ENCODE measurements around the gene NDUFB10. TPM values are rescaled to one million over a fixed set of nuclear protein-coding genes. Genes with fewer than 3 reads are reported as not detected.

NDUFB10 gene
- total and polyA plus RNA-seq, 10 of the 15 experiments (the other 5 are each of a cell fraction or from before 2014, with no cell fraction given), result 52.2 to 319 (median 130) TPM

- TF ChIP-seq TCF7 (IDR thresholded peaks at IDR 0.05; ENCODE audit: borderline replicate concordance) (peak; percentile 48; the same call in 1 of the 2 replicates), GATAD2B (conservative IDR thresholded peaks at IDR 0.05; ENCODE audit: low read depth) (peak; percentile 74), SMARCA5 (IDR thresholded peaks at IDR 0.05) (peak; percentile 70), IRF5 (IDR thresholded peaks at IDR 0.05; ENCODE audit: borderline replicate concordance) (peak; percentile 66; the same call in 1 of the 2 replicates), BMI1 (IDR thresholded peaks at IDR 0.05; ENCODE audit: borderline replicate concordance) (no peak), RAD51 (IDR thresholded peaks at IDR 0.05) (no peak), IKZF2 (IDR thresholded peaks at IDR 0.05) (peak; percentile 51 to 77), ZNF207 (IDR thresholded peaks at IDR 0.05; ENCODE audit: borderline replicate concordance) (no peak; the same call in none of the 2 replicates), RUNX3 (IDR thresholded peaks at IDR 0.05; ENCODE audit: low read length) (peak; percentile 30), STAT1 (conservative IDR thresholded peaks at IDR 0.05) (no peak; the same call in 1 of the 2 replicates), ASH2L (IDR thresholded peaks at IDR 0.05; ENCODE audit: borderline replicate concordance, low read depth) (0 out of 2 replicates have a peak, but pooled peaks have one; percentile 79), SUPT20H (IDR thresholded peaks at IDR 0.05; ENCODE audit: borderline replicate concordance, control insufficient read depth, low read depth, low read length) (no peak), SREBF2 (IDR thresholded peaks at IDR 0.05; ENCODE audit: low read length) (no peak), POU2F2 (IDR thresholded peaks at IDR 0.05; ENCODE audit: borderline replicate concordance, low read depth, low read length) (peak; percentile 99), TCF3 (IDR thresholded peaks at IDR 0.05; ENCODE audit: borderline replicate concordance, insufficient read depth, low read depth, low read length) (peak; percentile 89), JUNB (IDR thresholded peaks at IDR 0.05) (no peak)
- TF ChIP-seq, protein P1, sequence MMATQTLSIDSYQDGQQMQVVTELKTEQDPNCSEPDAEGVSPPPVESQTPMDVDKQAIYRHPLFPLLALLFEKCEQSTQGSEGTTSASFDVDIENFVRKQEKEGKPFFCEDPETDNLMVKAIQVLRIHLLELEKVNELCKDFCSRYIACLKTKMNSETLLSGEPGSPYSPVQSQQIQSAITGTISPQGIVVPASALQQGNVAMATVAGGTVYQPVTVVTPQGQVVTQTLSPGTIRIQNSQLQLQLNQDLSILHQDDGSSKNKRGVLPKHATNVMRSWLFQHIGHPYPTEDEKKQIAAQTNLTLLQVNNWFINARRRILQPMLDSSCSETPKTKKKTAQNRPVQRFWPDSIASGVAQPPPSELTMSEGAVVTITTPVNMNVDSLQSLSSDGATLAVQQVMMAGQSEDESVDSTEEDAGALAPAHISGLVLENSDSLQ (IDR thresholded peaks at IDR 0.05), result peak; percentile 63
- TF ChIP-seq, protein P2, sequence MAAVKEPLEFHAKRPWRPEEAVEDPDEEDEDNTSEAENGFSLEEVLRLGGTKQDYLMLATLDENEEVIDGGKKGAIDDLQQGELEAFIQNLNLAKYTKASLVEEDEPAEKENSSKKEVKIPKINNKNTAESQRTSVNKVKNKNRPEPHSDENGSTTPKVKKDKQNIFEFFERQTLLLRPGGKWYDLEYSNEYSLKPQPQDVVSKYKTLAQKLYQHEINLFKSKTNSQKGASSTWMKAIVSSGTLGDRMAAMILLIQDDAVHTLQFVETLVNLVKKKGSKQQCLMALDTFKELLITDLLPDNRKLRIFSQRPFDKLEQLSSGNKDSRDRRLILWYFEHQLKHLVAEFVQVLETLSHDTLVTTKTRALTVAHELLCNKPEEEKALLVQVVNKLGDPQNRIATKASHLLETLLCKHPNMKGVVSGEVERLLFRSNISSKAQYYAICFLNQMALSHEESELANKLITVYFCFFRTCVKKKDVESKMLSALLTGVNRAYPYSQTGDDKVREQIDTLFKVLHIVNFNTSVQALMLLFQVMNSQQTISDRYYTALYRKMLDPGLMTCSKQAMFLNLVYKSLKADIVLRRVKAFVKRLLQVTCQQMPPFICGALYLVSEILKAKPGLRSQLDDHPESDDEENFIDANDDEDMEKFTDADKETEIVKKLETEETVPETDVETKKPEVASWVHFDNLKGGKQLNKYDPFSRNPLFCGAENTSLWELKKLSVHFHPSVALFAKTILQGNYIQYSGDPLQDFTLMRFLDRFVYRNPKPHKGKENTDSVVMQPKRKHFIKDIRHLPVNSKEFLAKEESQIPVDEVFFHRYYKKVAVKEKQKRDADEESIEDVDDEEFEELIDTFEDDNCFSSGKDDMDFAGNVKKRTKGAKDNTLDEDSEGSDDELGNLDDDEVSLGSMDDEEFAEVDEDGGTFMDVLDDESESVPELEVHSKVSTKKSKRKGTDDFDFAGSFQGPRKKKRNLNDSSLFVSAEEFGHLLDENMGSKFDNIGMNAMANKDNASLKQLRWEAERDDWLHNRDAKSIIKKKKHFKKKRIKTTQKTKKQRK (IDR thresholded peaks at IDR 0.05; ENCODE audit: low read depth, low read length), result no peak
- TF ChIP-seq, protein P3, sequence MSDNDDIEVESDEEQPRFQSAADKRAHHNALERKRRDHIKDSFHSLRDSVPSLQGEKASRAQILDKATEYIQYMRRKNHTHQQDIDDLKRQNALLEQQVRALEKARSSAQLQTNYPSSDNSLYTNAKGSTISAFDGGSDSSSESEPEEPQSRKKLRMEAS (IDR thresholded peaks at IDR 0.05; ENCODE audit: low read depth, low read length), result peak; percentile 74; the same call in 1 of the 2 replicates
- TF ChIP-seq, protein P4, sequence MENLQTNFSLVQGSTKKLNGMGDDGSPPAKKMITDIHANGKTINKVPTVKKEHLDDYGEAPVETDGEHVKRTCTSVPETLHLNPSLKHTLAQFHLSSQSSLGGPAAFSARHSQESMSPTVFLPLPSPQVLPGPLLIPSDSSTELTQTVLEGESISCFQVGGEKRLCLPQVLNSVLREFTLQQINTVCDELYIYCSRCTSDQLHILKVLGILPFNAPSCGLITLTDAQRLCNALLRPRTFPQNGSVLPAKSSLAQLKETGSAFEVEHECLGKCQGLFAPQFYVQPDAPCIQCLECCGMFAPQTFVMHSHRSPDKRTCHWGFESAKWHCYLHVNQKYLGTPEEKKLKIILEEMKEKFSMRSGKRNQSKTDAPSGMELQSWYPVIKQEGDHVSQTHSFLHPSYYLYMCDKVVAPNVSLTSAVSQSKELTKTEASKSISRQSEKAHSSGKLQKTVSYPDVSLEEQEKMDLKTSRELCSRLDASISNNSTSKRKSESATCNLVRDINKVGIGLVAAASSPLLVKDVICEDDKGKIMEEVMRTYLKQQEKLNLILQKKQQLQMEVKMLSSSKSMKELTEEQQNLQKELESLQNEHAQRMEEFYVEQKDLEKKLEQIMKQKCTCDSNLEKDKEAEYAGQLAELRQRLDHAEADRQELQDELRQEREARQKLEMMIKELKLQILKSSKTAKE (IDR thresholded peaks at IDR 0.05; ENCODE audit: low read depth, poor library complexity, severe bottlenecking), result no peak
These were observed 5.4 kb downstream of the NDUFB10 start, which contains the start of gene RPS2 (continued) for GRCh38 chr16:1964506-1965395.

All from GM12878 (cell line).